Measurements from ENCODE around the gene HOXB7.

HOXB7 gene

DNA sequence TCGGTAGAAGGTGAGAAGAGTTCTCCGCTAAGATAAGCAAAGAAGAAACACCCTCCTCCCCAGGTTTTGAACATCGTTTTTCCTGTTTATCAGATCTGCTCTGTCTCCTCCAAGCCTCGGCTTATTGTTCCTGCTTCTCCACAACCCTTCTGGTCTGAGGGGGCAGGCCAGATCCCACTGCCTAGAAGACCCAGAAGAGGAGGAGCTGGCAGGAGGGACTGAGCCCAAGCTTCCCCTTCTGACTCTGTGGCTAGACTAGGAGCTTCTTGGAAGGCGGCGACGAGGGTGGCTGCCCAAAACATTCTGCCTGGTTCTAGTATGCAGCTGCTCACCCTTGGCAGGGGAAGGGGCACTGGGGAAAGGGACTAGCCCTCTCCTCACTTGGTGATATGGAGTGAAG lies 12.1 kb downstream of the HOXB7 start:
- TF ChIP-seq, protein P1, sequence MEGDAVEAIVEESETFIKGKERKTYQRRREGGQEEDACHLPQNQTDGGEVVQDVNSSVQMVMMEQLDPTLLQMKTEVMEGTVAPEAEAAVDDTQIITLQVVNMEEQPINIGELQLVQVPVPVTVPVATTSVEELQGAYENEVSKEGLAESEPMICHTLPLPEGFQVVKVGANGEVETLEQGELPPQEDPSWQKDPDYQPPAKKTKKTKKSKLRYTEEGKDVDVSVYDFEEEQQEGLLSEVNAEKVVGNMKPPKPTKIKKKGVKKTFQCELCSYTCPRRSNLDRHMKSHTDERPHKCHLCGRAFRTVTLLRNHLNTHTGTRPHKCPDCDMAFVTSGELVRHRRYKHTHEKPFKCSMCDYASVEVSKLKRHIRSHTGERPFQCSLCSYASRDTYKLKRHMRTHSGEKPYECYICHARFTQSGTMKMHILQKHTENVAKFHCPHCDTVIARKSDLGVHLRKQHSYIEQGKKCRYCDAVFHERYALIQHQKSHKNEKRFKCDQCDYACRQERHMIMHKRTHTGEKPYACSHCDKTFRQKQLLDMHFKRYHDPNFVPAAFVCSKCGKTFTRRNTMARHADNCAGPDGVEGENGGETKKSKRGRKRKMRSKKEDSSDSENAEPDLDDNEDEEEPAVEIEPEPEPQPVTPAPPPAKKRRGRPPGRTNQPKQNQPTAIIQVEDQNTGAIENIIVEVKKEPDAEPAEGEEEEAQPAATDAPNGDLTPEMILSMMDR (conservative IDR thresholded peaks at IDR 0.05; ENCODE audit: low read length): no peak
- H3K4me3 ChIP-seq (ENCODE audit: low read length): peak overlapping the region; percentile 70
- DNase-seq (ENCODE audit: low read depth): no peak

DNA sequence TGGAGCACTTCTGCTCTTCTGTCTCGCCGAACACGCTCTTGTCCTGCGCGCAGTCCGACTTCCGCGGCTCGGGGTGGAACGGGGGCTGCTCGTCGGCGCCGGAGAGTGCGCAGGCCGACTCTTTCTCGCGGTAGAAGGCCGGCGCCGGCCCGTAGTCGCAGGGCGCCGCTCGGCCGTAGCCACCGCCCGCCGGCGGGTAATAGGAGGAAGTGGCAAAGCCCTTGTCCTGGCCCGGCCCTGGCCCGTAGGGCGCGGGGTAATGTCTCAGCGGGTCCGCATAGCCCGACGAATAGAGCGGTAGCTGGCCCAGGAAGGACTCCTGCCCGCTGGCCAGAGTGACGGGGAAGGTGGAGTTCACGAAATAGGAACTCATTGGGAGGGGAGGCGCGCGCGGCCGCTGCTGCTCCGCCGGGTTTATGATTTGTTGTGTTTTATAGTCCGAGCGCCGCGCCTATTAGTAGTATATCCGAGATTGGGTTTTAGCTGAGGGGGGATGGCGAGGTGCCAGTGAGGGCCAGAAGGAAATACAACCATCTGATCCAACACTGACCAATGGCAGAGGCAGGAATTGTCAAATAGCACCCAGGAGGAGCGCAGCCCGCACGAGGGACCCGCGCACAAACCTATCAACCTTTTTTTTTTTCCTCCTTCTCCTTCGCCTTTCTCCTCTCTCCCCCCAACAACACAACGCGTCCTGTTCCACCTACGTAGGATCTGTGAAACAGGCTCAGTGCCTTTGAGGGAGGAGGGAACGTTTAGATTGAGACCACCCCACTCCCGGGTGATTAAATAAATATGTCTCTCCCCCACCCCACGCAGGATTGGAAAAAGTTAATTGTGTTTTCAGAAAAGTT lies 12.8 kb downstream of the HOXB7 start:
- H3K4me3 ChIP-seq (ENCODE audit: low read length): peak overlapping the region; percentile 70
- TF ChIP-seq, protein P1 (conservative IDR thresholded peaks at IDR 0.05; ENCODE audit: low read length): no peak
- peak; percentile 87 for DNase-seq (ENCODE audit: low read depth)

DNA sequence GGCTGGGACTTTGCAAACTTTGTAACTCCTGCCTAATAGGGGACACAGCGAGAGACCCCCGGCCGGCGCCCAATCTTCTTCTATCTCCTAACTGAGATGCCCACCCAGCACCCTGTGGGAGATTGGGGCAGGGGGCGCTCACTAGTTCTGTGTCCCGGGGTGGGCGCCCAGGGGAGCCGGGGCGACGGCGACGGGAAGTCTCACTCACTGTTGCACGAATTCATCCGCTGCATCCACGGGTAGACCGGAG lies 13.4 kb downstream of the HOXB7 start:
- peak overlapping the region; percentile 70 for H3K4me3 ChIP-seq (ENCODE audit: low read length)
- DNase-seq (ENCODE audit: low read depth): no peak
- TF ChIP-seq, protein P1 (conservative IDR thresholded peaks at IDR 0.05; ENCODE audit: low read length): no peak

DNA sequence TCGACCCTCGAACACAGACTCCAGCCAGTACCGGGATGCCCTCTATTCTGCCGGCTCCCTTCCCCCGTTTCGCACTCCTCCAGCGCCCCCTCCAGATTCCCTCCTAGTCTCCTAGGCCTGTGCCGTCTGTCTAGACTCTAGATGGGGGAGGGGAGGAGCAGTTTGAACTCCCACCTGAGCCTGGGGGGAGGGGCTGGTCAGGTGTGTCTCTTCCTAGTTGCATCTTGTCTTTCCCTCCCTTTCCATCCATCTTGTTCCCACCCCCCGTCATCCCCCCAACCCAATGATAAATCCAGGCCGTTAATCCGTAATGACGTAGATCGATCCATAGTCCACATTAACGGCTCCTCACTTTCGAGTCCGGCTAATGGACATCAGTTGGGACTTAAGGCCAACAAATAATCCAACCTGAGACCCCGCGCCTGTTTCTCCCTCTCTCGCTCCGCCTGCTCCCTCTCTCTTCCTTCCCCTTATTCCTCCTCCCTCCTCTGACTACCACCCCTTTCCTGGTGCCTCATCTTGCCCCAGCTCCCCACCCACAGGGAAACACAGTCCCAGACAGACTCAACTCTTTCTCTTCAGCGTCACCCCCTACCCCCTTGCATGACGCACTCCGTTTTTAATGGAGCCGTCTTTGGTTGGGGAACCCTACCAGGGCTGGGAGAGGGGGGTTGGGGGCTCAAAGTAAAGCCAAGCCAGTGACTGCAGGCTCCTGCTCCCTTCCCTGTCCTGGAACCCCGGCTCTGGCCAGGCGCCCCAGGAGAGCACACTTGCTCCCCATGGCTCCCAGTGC lies 13.9 kb downstream of the HOXB7 start:
- DNase-seq (ENCODE audit: low read depth): no peak
- TF ChIP-seq, protein P1 (conservative IDR thresholded peaks at IDR 0.05; ENCODE audit: low read length): no peak
- peak overlapping the region; percentile 70 for H3K4me3 ChIP-seq (ENCODE audit: low read length)

DNA sequence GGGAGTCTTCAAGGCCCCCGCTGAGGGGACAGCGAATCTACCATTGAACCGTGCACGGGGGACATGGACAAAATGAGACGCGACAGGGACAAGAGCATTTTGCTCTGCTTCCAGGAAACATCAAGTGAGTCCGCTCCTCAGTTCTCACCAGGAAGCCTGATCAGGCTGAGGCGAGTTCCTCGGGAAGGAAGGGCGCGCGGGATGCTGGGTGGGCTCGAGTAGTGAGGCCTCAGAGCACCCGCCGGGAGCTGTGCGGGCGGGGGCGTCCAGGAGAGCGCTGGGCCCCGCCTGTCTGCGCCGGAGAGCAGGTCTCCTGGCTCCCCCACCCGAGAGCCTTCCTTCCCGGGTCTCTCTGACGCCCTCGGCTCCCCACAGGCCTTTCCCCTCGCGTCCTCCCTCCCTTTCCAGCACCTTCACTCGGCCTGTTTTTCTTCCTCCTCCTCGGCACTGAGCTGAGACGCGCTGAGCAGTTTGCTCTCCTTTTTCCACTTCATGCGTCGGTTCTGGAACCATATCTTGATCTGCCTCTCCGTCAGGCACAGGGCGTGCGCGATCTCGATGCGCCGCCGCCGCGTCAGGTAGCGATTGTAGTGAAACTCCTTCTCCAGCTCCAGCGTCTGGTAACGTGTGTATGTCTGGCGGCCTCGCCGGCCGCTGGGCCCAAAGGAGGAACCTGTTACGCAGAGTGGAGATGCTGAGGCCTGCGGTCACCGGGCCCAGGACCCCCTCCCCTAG lies 14.7 kb downstream of the HOXB7 start:
- H3K4me3 ChIP-seq (ENCODE audit: low read length): peak overlapping the region; percentile 70
- no peak for DNase-seq (ENCODE audit: low read depth)
- TF ChIP-seq, protein P1 (conservative IDR thresholded peaks at IDR 0.05; ENCODE audit: low read length): no peak

DNA sequence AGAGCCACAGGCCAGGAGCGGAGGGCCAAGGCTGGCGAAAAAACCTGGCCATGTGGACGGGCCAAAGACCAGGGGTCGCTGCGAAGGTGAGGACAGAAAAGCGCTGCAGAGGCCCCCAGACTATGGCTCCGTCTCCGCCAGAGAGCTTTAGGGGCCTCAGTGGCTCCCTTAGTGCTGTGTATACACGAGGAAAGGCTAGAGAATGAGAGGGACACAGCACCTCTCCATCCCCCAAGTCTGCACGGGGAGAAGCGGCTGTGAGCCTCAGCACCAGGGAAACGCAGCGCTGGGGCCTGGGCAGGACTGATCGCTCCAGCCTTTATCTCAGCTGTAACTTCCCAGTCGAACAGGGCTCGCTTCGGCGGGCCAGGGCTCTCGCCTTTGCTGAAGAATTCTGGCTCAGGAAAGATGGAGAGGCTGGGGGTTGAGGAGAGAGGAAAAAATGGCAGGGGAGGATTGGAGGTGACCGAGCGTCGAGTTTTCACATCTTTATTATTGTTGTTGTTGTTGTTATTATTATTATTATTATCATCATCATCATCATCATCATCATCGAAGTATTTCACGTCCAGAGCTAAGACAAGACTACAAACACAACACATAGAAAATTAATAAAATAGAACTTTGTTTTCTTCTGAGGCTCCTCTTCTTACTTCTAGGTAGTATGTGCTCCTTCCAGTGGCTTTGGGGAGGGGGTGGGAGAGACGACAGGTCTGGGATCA lies 15.4 kb downstream of the HOXB7 start:
- no peak for DNase-seq (ENCODE audit: low read depth)
- TF ChIP-seq, protein P1 (conservative IDR thresholded peaks at IDR 0.05; ENCODE audit: low read length): no peak
- H3K4me3 ChIP-seq (ENCODE audit: low read length): peak overlapping the region; percentile 82

Data from AG10803 (cell line).